HCT116 (cell line): ENCODE results near the gene ANGEL1. TPM values are rescaled to one million over a fixed set of nuclear protein-coding genes. Genes with fewer than 3 reads are reported as not detected.

Experiments
- ATAC-seq: fragments of 200-7000 bp; cut with Tn5 transposase; 2 replicates; pipeline ENCODE4 v1.9.1; 2020; ENCODE audit warnings: mild to moderate bottlenecking, moderate library complexity
- Bru-seq: library from RNA; stranded (reverse); fragments of 400-500 nt; gene quantifications from one replicate; lab custom pipeline; 2021; lab: Mats Ljungman, UMichigan
- BruChase-seq, 2 experiments: library from RNA; stranded (reverse); fragments of 400-500 nt; gene quantifications; one replicate each; lab custom pipeline; 2021; lab: Mats Ljungman, UMichigan
- BruUV-seq: library from RNA; stranded (reverse); fragments of 400-500 nt; replicated peaks from 2 replicates; lab custom pipeline; 2021; lab: Mats Ljungman, UMichigan
- CTCF ChIA-PET: fragments of 300-600 bp; sonication (Branson Sonifier 250); formaldehyde crosslinking; loops from one replicate; lab custom pipeline; 2021; ENCODE audit warnings: antibody characterized with exemption; lab: Charles Lee
- POLR2A ChIA-PET: fragments of 300-600, 350-600 bp; sonication (Branson Sonifier 250); formaldehyde crosslinking; loops from one replicate; lab custom pipeline; 2021; ENCODE audit warnings: antibody characterized with exemption; lab: Charles Lee
- RAD21 ChIA-PET, 2 experiments: fragments of 300-600 bp; sonication (Branson Sonifier 250); formaldehyde crosslinking; loops; one replicate each; lab custom pipeline; 2023; ENCODE audit warnings: low total read pairs in 2 of 2; ENCODE audit not compliant: uncharacterized antibody in 2 of 2, unreplicated experiment in 2 of 2, low non-redundant PET in 1 of 2; lab: Charles Lee
- DNase-seq: peaks from one replicate; pipeline ENCODE4 v3.0.0-alpha.2; 2010; ENCODE audit warnings: low read depth, low spot score
- H2AFZ ChIP-seq: fragments of 200-600 bp; shearing (Covaris generic), sonication (generic); 2 replicates; pipeline ENCODE4 v1.6.1; 2017; ENCODE audit warnings: low read depth, mixed run types, mixed read lengths, antibody characterized with exemption, low read length; ENCODE audit not compliant: poor library complexity, severe bottlenecking
- H3K27ac ChIP-seq: 2 replicates; pipeline ENCODE4 v1.5.1; 2012; ENCODE audit warnings: low read depth, low read length
- H3K27me3 ChIP-seq: fragments of 200-600 bp; sonication (generic); 2 replicates; pipeline ENCODE4 v1.6.1; 2016; ENCODE audit warnings: mixed run types, low read length, mixed read lengths; ENCODE audit not compliant: insufficient read depth
- H3K36me3 ChIP-seq, 2 experiments: fragments of 200-500 bp in 1 of 2; fragments of 200-600 bp in 1 of 2; sonication (Bioruptor generic) in 1 of 2; sonication (generic) in 1 of 2; 2 replicates each; pipeline versions ENCODE4 v1.5.1 to v1.6.1; 2014 to 2016; ENCODE audit warnings: low read length in 2 of 2, inconsistent platforms in 1 of 2, mixed read lengths in 1 of 2, mixed run types in 1 of 2; ENCODE audit not compliant: insufficient read depth in 2 of 2, control insufficient read depth in 1 of 2
- H3K4me1 ChIP-seq, 2 experiments: fragments of 200-600 bp in 1 of 2; sonication (generic) in 1 of 2; 2 replicates each; pipeline versions ENCODE4 v1.5.1 to v1.6.1; 2012 to 2017; ENCODE audit warnings: low read length in 2 of 2, inconsistent platforms in 1 of 2, mild to moderate bottlenecking in 1 of 2, mixed read lengths in 1 of 2, mixed run types in 1 of 2, moderate library complexity in 1 of 2; ENCODE audit not compliant: insufficient read depth in 2 of 2, control insufficient read depth in 1 of 2
- H3K4me2 ChIP-seq: fragments of 200-600 bp; sonication (generic); 2 replicates; pipeline ENCODE4 v1.6.1; 2017; ENCODE audit warnings: mixed run types, low read length, mixed read lengths
- H3K4me3 ChIP-seq, 2 experiments: fragments of 200-600 bp in 1 of 2; sonication (generic) in 1 of 2; replicated peaks in 1 of 2; 2 replicates each; pipeline ENCODE4 v1.5.1; 2011 to 2016; ENCODE audit warnings: low read length in 2 of 2, control low read depth in 1 of 2, low read depth in 1 of 2, mild to moderate bottlenecking in 1 of 2, mixed read lengths in 1 of 2, mixed run types in 1 of 2
- H3K79me2 ChIP-seq: fragments of 200-600 bp; sonication (generic); 2 replicates; pipeline ENCODE4 v1.6.1; 2017; ENCODE audit warnings: mild to moderate bottlenecking, mixed run types, low read length, moderate library complexity, mixed read lengths; ENCODE audit not compliant: insufficient read depth
- H3K9ac ChIP-seq: fragments of 200-600 bp; sonication (generic); 2 replicates; pipeline ENCODE4 v1.6.1; 2016; ENCODE audit warnings: low read length, mixed read lengths
- H3K9me2 ChIP-seq: fragments of 200-600 bp; sonication (generic), shearing (Covaris generic); 2 replicates; pipeline ENCODE4 v1.6.1; 2017; ENCODE audit warnings: mixed run types, mild to moderate bottlenecking, moderate library complexity; ENCODE audit not compliant: insufficient read depth
- H3K9me3 ChIP-seq, 2 experiments: fragments of 200-500 bp in 1 of 2; fragments of 200-600 bp in 1 of 2; sonication (Bioruptor generic) in 1 of 2; sonication (generic) in 1 of 2; 2 replicates each; pipeline ENCODE4 v1.6.1; 2014 to 2017; ENCODE audit warnings: low read length in 2 of 2, mixed read lengths in 2 of 2, inconsistent platforms in 1 of 2, low read depth in 1 of 2, mild to moderate bottlenecking in 1 of 2, mixed run types in 1 of 2, moderate library complexity in 1 of 2; ENCODE audit not compliant: control insufficient read depth in 1 of 2, insufficient read depth in 1 of 2
- H4K20me1 ChIP-seq: fragments of 200-600 bp; sonication (generic), shearing (Covaris generic); 2 replicates; pipeline ENCODE4 v1.6.1; 2017; ENCODE audit warnings: mixed run types, mild to moderate bottlenecking, moderate library complexity; ENCODE audit not compliant: insufficient read depth
- CBX3 ChIP-seq: IDR thresholded peaks from 2 replicates; pipeline ENCODE4 v1.6.1; 2012; ENCODE audit warnings: low read depth
- EGR1 ChIP-seq: IDR thresholded peaks from 2 replicates; pipeline ENCODE4 v1.6.1; 2012; ENCODE audit warnings: low read depth
- ELF1 ChIP-seq: IDR thresholded peaks from 2 replicates; pipeline ENCODE4 v1.6.1; 2012; ENCODE audit warnings: low read depth, borderline replicate concordance
- EZH2phosphoT487 ChIP-seq: fragments of 200-600 bp; IDR thresholded peaks from 2 replicates; pipeline ENCODE4 v1.6.1; 2018; ENCODE audit warnings: antibody characterized with exemption, borderline replicate concordance
- FOSL1 ChIP-seq: IDR thresholded peaks from 2 replicates; pipeline ENCODE4 v1.6.1; 2012; ENCODE audit warnings: low read depth
- MAX ChIP-seq: IDR thresholded peaks from 2 replicates; pipeline ENCODE4 v1.6.1; 2012
- POLR2A ChIP-seq: IDR thresholded peaks from 2 replicates; pipeline ENCODE4 v1.7.0; 2011; ENCODE audit warnings: borderline replicate concordance; ENCODE audit not compliant: insufficient read depth, insufficient read length; ENCODE audit errors: extremely low read depth
- POLR2AphosphoS5 ChIP-seq: IDR thresholded peaks from 2 replicates; pipeline ENCODE4 v1.6.1; 2011; ENCODE audit warnings: mild to moderate bottlenecking, low read depth, low read length, moderate library complexity
- SIN3A ChIP-seq: IDR thresholded peaks from 2 replicates; pipeline ENCODE4 v1.6.1; 2012; ENCODE audit warnings: low read depth
- SP1 ChIP-seq: IDR thresholded peaks from 2 replicates; pipeline ENCODE4 v1.6.1; 2012; ENCODE audit warnings: low read depth
- TCF7L2 ChIP-seq: IDR thresholded peaks from 2 replicates; pipeline ENCODE4 v1.7.0; 2011; ENCODE audit warnings: borderline replicate concordance, inconsistent platforms; ENCODE audit not compliant: insufficient read depth, insufficient read length; ENCODE audit errors: extremely low read depth
- YY1 ChIP-seq: IDR thresholded peaks from 2 replicates; pipeline ENCODE4 v1.6.1; 2011; ENCODE audit warnings: low read length, low read depth, moderate library complexity, mild to moderate bottlenecking; ENCODE audit not compliant: insufficient replicate concordance; ENCODE audit errors: extremely low read depth
- ZBTB33 ChIP-seq: IDR thresholded peaks from 2 replicates; pipeline ENCODE4 v1.6.1; 2011; ENCODE audit warnings: mild to moderate bottlenecking, low read length, moderate library complexity; ENCODE audit not compliant: insufficient replicate concordance; ENCODE audit errors: extremely low read depth
- ZFX ChIP-seq: fragments of 450-650 bp; IDR thresholded peaks from 2 replicates; pipeline ENCODE4 v1.6.1; 2017
- intact Hi-C: fragments of 100-400 bp; cut with micrococcal nuclease; formaldehyde crosslinking; loops from 2 replicates; pipeline ENCODE4 v1.10.0; 2022
- long read RNA-seq: library from polyadenylated mRNA; unstranded; transcript quantifications from one replicate; pipeline ENCODE4 v2.0.0, GENCODE V29; 2021; ENCODE audit not compliant: unreplicated experiment
- polyA plus RNA-seq: library from polyadenylated mRNA; unstranded; fragments of >200 nt; gene quantifications from 2 replicates; pipeline ENCODE4 v1.2.1, GENCODE V29; 2012; ENCODE audit warnings: missing spikeins
- total RNA-seq: library from RNA; stranded (reverse); gene quantifications from one replicate; pipeline ENCODE4 v1.2.1, GENCODE V29; 2021; ENCODE audit not compliant: unreplicated experiment

The ANGEL1 gene
- 20.6 TPM for total RNA-seq
- 11.5 and 13.0 TPM in 2 replicates for polyA plus RNA-seq
- percentile 76 among the genes with signal in this experiment for Bru-seq, nascent RNA
- BruChase-seq, experiment 1, labeled RNA remaining after a 6-hour chase, result percentile 79 among the genes with signal in this experiment
- percentile 74 among the genes with signal in this experiment for BruChase-seq, experiment 2, labeled RNA remaining after a 2-hour chase
- long read RNA-seq, full-length matches to known transcripts, result 8 of 14 reads
- long read RNA-seq, partial matches to known transcripts, result 0 of 14 reads
- long read RNA-seq, other reads (novel, unspliced or antisense), result 6 of 14 reads

- H3K27me3 ChIP-seq, result no peaks in the 10 kb centered on the region
- intact Hi-C loops, result no loop called here
- TF ChIP-seq POLR2A, result peak; percentile 77
- TF ChIP-seq TCF7L2, result peak; percentile 63
- TF ChIP-seq ZFX, result peak; percentile 93
- TF ChIP-seq EGR1, result peak; percentile 97
- TF ChIP-seq POLR2AphosphoS5, result peak; percentile 94
- TF ChIP-seq CBX3, result peak; percentile 91
- TF ChIP-seq FOSL1, result no peak
- TF ChIP-seq MAX, result peak; percentile 99
- no peak for TF ChIP-seq ELF1
- TF ChIP-seq YY1, result peak; percentile 79
- peak; percentile 31 for TF ChIP-seq ZBTB33
- peak; percentile 91 for TF ChIP-seq SIN3A
- no peak for TF ChIP-seq EZH2phosphoT487
- TF ChIP-seq SP1, result peak; percentile 87
- TF ChIP-seq, all 23 proteins: peak for 11
- H3K9me2 ChIP-seq, result no peaks in the 10 kb centered on the region
- RAD21 ChIA-PET, result no interaction called here
- H3K9me3 ChIP-seq, result no peaks in the 10 kb centered on the region
- DNase-seq, result peak; percentile 82
- peaks cover 21% of the 10 kb centered on the region for H3K79me2 ChIP-seq
- peak within 1 kb of the TSS; percentile 93 for H3K4me2 ChIP-seq
- H3K27ac ChIP-seq, result peak within 1 kb of the TSS; percentile 75
- H3K4me1 ChIP-seq, result peaks cover 9 to 20% of the 10 kb centered on the region in 2 experiments
- POLR2A ChIA-PET, result interaction anchor here (1.4 kb wide), 1 partner anchor 27 kb away, joined by 5 read pairs; no protein-coding TSS in a partner anchor
- H3K36me3 ChIP-seq, result peaks cover 5 to 13% of the 10 kb centered on the region in 2 experiments; a peak in 2 of 4 replicates
- peak; percentile 91 for ATAC-seq
- CTCF ChIA-PET, result interaction anchor here (1.7 kb wide), 1 partner anchor 28 kb away, joined by 7 read pairs; no protein-coding TSS in a partner anchor
- H4K20me1 ChIP-seq, result no peaks in the 10 kb centered on the region
- peak within 1 kb of the TSS; percentile 83 for H2AFZ ChIP-seq
- H3K9ac ChIP-seq, result peak within 1 kb of the TSS; percentile 88
- H3K4me3 ChIP-seq, result peak within 1 kb of the TSS; percentile 74 to 82
- no TSS peak for BruUV-seq
Observed at GRCh38 chr14:76812422-76813383, at the start of gene ANGEL1. ANGEL1 (minus strand) TSS chr14:76812882; CDS start chr14:76812827, 55 bp downstream.
